NCI-H748 (cell line): ENCODE measurements around the gene SLC23A2.
"Not testable (repeated sequence)": the region's sequence is repeated elsewhere in the genome, so short reads cannot be mapped to it uniquely, and the experiment has no call there.

ENCODE experiments used
- DNase-seq: peaks from one replicate; lab custom pipeline; 2025; ENCODE audit not compliant: unreplicated experiment; lab: John Stamatoyannopoulos, UW

The SLC23A2 gene

DNA sequence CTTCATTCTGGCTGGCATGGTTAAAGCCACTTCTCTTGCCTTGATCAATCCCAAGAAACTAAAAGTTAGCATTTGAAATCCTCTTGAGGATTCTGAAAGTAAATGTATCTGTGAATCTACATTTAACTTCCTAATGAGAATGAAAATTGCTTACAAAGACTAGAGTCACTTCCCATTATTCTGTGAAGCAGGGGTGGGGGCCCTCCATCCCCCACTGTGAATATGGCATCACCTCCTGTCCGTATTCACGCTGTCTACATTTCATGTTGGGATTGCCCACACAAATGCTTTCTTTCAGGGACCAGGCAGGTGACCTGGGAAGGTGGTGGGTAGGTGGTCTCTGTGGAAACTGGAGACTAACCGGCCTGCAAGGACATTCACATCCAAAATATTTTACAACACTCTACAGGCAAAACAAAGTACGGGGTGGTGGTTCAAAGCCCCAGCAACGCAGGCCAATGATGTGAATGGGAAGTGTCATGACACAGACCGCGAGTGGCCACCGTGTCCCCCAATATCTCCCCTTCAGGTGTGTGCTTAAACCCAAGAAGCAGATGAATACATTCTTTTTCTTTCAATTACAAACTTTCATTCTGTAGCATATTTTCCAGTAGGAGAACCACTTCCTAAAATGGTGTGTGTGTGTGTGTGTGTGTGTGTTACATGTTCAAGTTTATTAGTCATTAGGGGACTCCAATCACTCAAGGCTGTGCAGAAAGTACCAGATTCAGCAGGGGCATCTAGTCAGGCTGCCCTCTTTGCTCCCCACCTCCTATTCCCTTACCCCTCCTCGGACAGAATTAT lies 147.4 kb downstream of the SLC23A2 start:
- no peak for DNase-seq

DNA sequence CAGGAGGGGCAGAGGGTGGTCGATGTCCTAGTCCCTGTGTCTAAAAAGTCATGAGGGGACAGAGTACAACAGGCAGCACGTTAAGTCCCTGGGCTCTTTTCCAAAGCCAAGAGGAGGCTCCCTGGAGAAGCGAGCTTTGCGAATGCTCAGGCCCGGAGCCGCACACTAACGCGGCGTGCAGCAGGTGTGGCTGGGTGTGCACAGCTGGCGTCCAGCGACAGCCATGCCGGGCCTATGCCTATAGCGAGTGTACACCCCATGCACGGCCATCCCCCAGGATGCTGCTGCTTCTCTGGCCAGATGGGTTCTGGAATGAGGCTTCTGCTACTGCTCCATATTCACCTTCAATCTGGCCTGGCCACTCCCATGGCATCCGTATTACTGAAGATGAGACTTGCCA lies 148.3 kb downstream of the SLC23A2 start:
- DNase-seq, result no peak

DNA sequence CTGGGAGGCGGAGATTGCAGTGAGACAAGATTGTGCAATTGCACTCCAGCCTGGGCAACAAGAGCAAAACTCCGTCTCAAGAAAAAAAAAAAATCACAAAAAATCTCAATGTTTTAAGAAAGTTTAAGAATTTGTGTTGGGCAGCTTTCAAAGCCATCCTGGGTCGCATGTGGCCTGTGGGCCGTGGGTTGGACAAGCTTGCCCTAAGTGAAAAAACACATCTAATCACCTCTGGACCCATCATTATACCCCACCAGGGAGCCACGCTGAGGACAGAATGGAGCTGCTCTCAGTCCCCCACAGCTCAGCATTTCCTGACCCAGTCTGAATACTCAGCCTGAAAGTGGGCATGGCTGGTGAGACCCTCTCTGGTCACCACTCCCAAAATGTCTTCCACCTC lies 150.3 kb downstream of the SLC23A2 start:
- DNase-seq, result no peak

DNA sequence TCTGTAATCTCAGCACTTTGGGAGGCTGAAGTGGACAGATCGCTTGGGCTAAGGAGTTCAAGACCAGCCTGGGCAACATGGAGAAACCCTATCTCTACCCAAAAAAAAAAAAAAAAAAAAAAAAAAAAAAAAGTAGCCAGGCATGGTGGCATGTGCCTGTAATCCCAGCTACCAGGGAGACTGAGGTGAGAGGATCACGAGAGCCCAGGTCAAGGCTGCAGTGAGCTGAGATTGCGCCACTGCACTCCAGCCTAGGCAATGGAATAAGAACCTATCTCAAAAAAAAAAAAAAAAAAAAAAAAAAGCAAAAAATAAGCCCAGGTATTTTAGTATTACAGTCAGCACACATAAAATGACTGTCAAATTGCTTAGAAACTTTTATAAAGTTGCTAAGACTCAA lies 152.5 kb downstream of the SLC23A2 start:
- not testable (repeated sequence) for DNase-seq

DNA sequence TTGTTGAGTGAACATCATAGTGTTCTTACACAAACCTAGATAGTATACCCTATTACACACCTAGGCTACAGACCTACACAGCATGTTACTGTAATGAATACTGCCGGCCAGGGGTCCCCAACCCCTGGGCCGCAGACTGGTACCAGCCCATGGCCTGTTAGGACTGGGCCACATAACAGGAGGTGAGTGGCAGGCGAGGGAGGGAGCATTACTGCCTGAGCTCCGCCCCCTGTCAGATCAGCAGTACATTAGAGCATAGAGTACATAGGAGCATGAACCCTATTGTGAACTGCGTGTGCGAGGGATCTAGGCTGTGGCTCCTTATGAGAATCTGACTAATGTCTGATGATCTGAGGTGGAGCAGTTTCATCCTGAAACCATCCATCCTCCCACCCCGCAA lies 153.3 kb downstream of the SLC23A2 start:
- no peak for DNase-seq

DNA sequence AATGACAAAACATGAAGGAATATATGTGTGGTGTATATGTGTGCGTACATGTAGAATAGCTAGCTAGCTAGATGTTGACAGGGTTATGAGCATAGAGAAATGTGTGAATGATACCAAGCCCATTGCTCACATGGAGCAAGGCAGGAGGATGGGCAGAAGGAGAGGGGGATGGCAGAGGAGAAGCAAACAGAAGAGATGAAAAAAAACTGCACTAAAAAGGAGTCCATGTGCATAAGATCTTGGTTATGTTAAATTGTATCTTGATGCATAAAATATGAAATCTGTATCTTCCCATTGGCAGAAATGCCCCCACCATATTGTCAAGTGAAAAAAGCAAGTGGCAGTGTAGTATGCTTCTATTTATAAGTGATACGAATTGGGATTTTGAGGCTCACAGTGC lies 154.5 kb downstream of the SLC23A2 start:
- no peak for DNase-seq

DNA sequence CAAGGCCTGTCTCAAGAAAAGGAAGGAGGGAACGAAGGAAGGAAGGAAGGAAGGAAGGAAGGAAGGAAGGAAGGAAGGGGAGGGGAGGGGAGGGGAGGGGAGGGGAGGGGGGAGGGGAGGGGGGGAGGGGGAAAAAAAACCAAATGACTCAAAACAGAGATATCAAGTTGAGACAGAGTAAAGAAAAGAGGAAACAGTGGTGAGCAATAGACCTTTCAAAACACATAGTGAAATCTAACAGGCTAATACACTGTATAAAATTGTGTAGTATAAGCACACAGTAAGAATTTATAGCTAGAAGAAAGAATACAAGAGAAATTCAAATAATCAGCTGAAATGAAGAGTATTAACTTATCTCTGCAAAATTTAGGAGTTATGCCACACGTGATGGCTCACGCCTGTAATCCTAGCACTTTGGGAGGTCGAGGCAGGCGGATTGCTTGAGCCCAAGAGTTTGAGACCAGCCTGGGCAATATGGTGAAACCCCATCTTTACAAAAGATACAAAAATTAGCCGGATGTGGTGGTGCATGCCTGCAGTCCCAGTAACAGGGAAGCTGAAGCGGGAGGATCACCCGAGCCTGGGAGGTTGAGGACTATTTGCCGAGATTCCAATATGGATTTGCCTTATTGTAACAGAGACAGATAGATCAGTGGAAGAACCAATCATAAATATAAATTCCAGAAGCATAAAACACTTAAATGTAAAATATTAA lies 156.4 kb downstream of the SLC23A2 start:
- no peak for DNase-seq

DNA sequence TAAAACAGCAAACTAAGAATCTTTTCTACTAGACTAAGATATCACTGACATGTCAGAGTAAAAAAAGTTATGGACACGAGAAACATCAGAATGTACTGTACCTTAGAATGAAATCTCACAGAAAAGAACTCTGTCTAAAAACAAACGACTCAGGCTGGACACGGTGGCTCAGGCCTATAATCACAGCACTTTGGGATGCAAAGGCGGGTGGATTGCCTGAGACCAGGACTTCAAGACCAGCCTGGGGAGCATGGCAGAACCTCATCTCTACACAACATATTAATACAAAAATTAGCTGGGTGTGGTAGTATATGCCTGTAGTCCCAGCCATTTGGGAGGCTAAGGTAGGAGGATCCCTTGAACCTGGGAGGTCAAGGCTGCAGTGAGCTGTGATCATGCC lies 157.0 kb downstream of the SLC23A2 start:
- DNase-seq, result no peak

DNA sequence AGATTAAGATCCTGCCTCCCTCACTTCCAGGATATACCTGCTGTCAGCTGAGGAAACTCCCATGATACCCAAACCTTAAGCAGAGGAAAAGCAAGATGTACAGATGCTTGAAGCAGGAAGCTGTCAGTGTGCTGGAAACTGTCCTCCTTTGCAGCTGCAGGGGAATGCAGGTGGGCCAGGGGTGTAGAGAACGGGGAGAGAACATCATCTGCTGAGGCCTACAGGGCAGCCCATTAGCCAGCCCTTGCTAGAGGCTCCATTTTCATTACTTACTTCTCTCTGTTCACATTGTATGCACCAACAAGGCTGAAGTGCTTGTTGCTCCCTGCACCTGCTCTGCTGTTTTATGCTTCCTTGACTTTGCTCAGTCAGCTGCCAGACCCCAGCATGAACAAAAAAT lies 160.5 kb downstream of the SLC23A2 start:
- no peak for DNase-seq

DNA sequence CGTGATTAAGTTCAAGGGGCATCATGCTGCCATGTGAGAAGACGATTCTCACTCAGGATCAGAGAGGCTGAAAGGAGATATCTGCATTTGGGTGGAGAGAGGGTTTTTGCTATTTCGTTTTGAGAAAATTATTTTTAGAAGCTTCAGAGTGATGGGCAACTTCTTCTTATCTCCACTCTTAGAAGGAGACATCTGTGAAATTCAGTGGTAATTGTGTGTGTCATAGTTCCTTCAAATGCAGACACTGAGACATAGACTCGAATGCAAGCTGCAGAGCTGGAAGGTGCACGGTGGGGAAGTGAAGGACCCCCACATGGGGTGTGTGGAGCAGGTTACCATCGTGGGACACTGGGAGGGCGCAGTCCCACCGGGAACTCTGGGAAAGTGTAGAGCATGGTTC lies 162.8 kb downstream of the SLC23A2 start:
- no peak for DNase-seq

DNA sequence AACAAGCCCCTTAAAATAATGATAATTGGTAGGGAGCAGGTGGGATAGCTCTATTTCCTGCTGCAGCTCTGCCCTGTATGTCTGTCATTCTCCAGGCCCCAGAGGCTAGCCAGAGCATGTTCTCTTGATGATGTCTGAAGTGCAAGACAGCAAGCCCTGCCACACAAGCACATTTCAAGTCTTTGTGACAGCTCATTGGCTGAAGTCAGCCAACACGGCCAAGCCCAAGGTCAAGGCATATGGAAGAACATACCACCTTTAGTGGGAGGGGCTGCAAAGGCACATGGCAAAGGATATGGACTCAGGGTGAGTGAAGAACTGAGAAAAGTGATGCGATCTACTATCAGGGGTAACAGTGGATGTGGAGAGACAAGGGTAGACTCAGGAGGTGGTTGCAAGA lies 163.6 kb downstream of the SLC23A2 start:
- no peak for DNase-seq

DNA sequence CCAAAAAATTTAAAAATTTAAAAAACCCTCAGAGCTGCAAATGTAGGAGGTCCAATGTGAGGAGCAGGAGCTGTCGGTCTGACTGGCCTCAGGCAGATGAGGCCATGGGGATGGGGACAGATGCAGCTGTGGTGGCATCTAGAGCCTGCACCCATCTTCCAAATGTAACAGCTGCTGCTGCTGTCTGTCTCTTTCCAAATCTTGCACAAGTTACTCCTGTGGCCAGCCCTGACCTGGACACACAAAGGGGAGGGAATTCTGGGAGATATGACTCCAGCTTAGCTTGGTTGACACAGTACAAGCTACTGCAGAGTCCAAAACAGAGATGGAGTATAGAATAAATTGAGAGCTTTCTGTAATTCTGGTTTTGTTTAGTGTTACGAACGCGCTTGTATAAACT lies 164.4 kb downstream of the SLC23A2 start:
- DNase-seq, result no peak

DNA sequence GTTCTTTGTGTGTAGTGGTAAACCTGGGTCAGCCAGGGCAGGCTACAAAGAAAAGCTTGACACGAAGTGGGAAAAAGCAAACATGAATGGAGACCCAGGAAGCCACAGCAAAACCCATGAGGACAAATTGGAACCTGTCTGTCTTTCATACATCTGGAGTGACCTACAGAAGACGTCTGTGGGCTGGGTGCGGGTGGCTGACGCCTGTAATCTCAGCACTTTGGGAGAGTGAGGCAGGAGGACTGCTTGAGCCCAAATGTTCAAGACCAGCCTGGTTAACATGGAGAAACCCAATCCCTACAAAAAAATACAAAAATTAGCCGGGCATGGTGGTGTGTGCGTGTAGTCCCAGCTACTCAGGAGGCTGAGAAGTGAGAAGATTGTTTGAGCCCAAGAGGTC lies 164.8 kb downstream of the SLC23A2 start:
- DNase-seq, result no peak

DNA sequence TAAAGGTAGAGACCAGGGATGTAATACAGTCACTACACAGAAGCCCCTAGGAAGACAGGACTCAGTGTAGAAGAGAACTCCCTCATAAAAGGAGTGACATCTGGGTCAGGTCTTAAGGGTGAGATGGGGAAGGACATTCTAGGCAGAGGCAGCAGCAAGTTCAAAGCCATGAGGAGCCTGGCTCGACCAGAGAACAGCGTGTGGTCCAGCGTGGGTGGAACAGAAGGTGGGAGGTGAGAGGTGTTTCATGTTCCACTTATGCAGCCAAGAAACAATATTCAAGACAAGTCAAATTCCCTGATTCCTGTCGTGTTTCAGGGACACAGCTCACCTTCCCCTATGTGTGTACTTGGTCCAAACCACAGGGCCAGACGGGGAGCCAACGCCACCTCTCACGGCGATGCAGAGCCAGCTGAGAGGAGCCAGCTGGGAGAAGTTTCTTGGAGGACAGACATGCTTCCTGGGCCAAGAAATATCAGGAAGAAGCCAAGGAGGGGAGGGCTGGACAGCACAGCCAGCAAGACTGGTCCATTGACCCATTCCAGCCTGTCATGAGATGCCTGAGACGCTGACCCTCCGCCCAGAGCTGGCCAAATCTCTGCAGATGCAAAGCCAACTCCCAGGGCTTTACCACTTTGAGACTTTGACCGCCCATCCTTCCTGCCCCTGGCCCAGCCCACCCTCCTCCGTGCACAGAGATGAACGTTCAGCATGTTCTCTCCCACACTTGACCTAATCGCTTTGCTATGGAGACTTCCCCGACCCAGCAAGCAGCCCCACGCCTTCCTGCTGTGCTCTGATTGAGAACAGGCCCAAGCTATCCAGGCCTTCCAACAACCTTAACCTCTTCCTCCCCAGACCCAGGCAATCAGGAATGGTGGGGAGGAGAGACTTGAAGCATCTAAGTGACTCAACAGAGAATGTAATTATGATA lies 165.8 kb downstream of the SLC23A2 start:
- DNase-seq, result no peak

DNA sequence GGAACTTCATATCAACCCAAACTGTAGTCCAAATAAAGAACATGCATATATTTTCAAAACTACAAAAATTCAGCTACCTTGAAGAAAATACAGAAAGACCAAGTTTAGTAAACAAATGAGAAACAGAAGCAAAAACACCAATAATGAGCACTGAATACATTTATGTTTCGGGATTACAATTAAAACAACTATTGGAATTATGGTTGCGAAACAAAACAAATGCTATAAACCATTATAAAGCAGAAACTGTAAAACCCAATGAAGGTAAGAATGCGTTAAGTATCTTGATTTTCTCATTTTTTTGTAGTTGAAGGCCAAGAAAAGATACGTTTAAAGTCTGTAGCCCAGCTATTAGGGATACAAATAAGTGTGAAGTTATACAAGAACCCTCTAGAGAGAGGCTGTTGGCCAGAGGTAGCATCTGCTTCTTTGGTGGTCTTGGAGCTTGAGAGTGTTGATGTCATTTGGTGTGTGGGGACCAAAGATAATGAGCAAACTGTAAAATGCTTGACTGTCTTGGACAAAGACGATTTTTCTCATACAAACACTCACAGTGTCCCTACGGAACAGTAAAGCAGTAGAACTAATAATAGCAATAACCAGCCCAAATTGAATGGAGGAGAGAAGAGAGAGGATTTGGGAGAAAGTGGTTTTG lies 168.1 kb downstream of the SLC23A2 start:
- DNase-seq, result no peak

DNA sequence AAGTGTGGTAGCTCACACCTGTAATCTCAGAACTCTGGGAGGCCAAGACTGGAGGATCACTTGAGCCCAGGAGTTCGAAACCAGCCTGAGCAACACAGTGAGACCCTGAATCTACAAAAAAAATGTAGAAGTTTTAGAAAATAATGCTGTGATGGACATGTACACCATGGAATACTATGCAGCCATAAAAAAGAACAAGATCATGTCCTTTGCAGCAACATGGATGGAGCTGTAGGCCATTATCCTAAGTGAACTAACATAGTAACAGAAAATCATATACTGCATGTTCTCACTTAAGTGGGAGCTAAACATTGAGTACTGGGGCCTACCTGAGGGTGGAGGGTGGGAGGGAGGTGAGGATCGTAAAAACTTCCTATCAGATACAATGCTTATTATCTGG lies 168.8 kb downstream of the SLC23A2 start:
- no peak for DNase-seq

DNA sequence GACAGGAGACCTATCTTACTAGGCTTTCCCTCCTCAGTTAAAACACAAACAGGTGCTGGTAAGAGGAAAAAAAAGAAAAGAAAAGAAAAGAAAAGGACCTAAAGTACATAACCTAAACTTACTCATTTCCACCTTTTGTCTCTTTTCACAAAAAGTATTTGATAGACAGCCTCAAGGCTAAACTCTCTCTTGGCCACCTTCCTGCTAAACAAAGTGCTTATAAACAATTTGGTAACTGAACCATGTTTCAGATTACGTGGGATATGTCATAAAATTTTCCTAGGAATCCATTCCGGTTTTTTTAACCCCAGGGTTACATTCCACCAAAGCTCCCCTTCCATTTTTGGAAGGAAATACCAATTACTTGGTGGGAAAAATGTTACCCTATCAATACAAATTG lies 170.6 kb downstream of the SLC23A2 start:
- DNase-seq, result no peak

DNA sequence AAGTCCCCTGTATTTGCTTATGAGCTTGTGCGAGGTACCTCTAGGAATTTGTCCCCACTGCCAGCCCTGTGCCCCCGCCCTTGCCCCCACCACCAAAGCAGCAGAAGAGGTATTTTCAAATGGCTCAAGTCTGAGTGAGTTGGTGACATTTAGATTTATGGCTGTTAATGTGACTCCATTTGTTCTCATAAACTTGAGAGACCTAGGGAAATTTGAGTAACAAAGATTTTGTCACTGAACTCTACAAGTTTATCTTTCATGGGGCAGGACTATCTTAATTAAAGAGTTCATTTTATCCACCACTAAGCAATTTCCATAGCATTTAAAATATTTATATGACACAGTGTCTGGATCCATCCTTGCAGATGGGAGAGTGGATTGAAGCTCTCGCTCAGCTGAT lies 171.1 kb downstream of the SLC23A2 start:
- no peak for DNase-seq

DNA sequence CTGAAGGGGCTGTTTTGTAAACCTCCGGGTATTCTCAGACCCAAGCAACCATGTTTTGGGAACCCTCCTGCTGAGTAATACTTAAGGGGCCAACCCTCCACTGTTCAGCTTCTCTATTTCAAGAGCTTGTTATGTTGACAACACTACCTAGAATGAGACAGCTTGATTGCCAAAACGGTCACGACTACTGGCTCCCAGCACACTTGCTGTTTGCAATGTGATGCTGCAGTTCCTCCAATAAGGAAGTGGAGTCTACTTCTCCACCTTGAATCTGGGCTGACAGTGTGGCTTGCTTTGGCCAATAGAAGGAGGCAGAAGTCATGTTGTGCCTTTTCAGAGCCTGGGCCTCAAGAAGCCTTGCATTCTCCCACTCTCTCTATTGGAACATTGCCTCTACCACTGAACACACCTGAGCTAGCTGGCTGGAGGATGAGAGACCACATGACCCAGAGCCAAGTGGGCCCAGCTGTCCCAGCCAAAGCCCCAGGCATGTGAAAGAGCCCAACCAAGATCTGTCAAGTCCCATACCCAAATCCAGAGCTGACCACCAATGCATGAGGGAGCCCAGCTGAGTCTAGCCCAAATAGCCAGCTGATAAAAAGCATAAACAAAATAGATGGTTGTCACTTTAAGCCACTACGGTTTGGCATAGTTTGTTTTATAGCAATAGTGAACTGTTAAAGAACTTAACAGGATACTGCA lies 171.6 kb downstream of the SLC23A2 start:
- no peak for DNase-seq

DNA sequence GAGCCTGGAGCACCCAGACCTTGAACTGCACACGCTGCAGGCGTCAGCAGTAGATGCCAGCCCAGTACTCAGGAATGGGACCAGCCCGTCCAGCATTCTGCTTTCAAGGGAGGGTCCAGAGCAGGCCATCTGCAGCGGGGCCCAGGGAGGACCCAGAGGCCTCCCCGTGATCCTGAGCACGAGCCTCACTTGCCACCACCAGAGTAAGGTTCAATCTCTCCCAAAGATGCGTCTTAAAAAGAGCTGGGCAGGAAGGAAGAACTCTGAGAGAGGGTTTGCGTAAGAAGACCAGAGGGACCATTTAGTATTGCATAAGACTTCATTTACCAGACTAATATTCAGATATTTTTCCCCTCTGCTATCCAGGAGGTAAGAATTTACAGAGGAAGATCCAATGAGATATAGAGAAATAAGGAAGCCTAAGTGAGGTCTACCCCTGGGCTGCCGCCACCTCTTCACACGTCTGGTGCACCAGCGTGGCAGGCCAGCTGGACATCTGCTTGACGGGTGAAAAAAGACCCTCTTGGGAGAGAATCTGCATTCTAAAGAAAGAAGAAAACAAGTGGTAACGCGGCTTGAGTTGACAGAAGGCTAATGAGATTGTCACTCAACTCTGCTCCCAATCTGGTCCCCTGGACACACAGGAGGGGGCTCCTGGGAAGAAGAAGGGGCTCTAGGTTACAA lies 172.3 kb downstream of the SLC23A2 start:
- DNase-seq, result no peak
